PC-3 (cell line): Measurements from ENCODE around the gene SAMSN1. TPM values are rescaled to one million over a fixed set of nuclear protein-coding genes. Genes with fewer than 3 reads are reported as not detected.

Experiments used
- ATAC-seq: fragments of 200-7000 bp; cut with Tn5 transposase; 2 replicates; pipeline ENCODE4 v1.9.1; 2020; ENCODE audit warnings: mild to moderate bottlenecking, moderate library complexity
- BruUV-seq: library from RNA; stranded (reverse); fragments of 400-500 nt; replicated peaks from 2 replicates; lab custom pipeline; 2021; lab: Mats Ljungman, UMichigan
- CTCF ChIA-PET: fragments of 300-600 bp; sonication (Branson Sonifier 250); formaldehyde crosslinking; loops from one replicate; lab custom pipeline; 2022; ENCODE audit warnings: antibody characterized with exemption; lab: Charles Lee
- POLR2A ChIA-PET: fragments of 300-600 bp; sonication (Branson Sonifier 250); formaldehyde crosslinking; loops from one replicate; lab custom pipeline; 2022; ENCODE audit warnings: antibody characterized with exemption; ENCODE audit not compliant: unreplicated experiment; lab: Charles Lee
- DNase-seq: peaks from one replicate; pipeline ENCODE4 v3.0.0-alpha.2; 2015
- H2AFZ ChIP-seq: fragments of 300-600 bp; sonication (generic); 2 replicates; pipeline ENCODE4 v1.6.0; 2016; ENCODE audit warnings: antibody characterized with exemption, low read length
- H3F3A ChIP-seq: fragments of 300-600 bp; sonication (generic); one replicate; pipeline ENCODE4 v1.6.0; 2017; ENCODE audit warnings: antibody characterized with exemption, low read length, control low read depth, mild to moderate bottlenecking; ENCODE audit not compliant: unreplicated experiment
- H3K27ac ChIP-seq: fragments of 300-600 bp; sonication (generic); 2 replicates; pipeline ENCODE4 v1.5.1; 2016; ENCODE audit warnings: mild to moderate bottlenecking, low read length
- H3K27me3 ChIP-seq: fragments of 300-600 bp; sonication (generic); 2 replicates; pipeline ENCODE4 v1.6.1; 2016; ENCODE audit warnings: low read length, mixed read lengths
- H3K36me3 ChIP-seq: fragments of 300-600 bp; sonication (generic); 2 replicates; pipeline ENCODE4 v1.6.1; 2016; ENCODE audit warnings: low read depth, mixed run types, low read length, mixed read lengths
- H3K4me1 ChIP-seq: fragments of 300-600 bp; sonication (generic); 2 replicates; pipeline ENCODE4 v1.5.1; 2016; ENCODE audit warnings: low read length; ENCODE audit not compliant: insufficient read depth
- H3K4me2 ChIP-seq: fragments of 300-600 bp; sonication (generic); 2 replicates; pipeline ENCODE4 v1.6.0; 2016; ENCODE audit warnings: low read length
- H3K4me3 ChIP-seq: fragments of 300-600 bp; sonication (generic); 2 replicates; pipeline ENCODE4 v1.5.1; 2016; ENCODE audit warnings: mild to moderate bottlenecking, low read length, mixed read lengths
- H3K79me2 ChIP-seq: fragments of 300-600 bp; sonication (generic); 2 replicates; pipeline ENCODE4 v1.6.1; 2017; ENCODE audit warnings: low read length, mixed read lengths
- H3K9ac ChIP-seq: fragments of 300-600 bp; sonication (generic); 2 replicates; pipeline ENCODE4 v1.6.0; 2016; ENCODE audit warnings: mild to moderate bottlenecking, low read length
- H3K9me2 ChIP-seq: fragments of 300-600 bp; sonication (generic); replicated peaks from 2 replicates; pipeline ENCODE4 v1.6.1; 2016; ENCODE audit warnings: mixed run types, low read length, mixed read lengths
- H3K9me3 ChIP-seq: fragments of 300-600 bp; sonication (generic); 2 replicates; pipeline ENCODE4 v1.6.1; 2016; ENCODE audit warnings: low read length, mixed read lengths
- H4K20me1 ChIP-seq: fragments of 300-600 bp; sonication (generic); 2 replicates; pipeline ENCODE4 v1.6.1; 2016; ENCODE audit warnings: low read length, mixed read lengths
- CTCF ChIP-seq: fragments of 300-600 bp; sonication (generic); conservative IDR thresholded peaks from 2 replicates; pipeline ENCODE4 v1.5.1; 2017; ENCODE audit warnings: antibody characterized with exemption, low read depth, mild to moderate bottlenecking, low read length
- EZH2 ChIP-seq: fragments of 300-600 bp; sonication (generic); IDR thresholded peaks from one replicate; pipeline ENCODE4 v1.6.1; 2017; ENCODE audit warnings: antibody characterized with exemption, mild to moderate bottlenecking, low read length; ENCODE audit not compliant: unreplicated experiment
- EZH2phosphoT487 ChIP-seq: fragments of 300-600 bp; sonication (generic); IDR thresholded peaks from 2 replicates; pipeline ENCODE4 v1.6.1; 2018; ENCODE audit warnings: mild to moderate bottlenecking, antibody characterized with exemption, low read length, borderline replicate concordance
- intact Hi-C: fragments of 100-400 bp; cut with micrococcal nuclease; formaldehyde crosslinking; loops from 2 replicates; pipeline ENCODE4 v1.9.0; 2023
- total RNA-seq: library from RNA; depleted of rRNA; stranded (reverse); fragments of >200 nt; gene quantifications from 2 replicates; pipeline ENCODE4 v1.2.3, GENCODE V29; 2014

The SAMSN1 gene
- total RNA-seq, 1 experiment from 2014 or later, result not detected

DNA sequence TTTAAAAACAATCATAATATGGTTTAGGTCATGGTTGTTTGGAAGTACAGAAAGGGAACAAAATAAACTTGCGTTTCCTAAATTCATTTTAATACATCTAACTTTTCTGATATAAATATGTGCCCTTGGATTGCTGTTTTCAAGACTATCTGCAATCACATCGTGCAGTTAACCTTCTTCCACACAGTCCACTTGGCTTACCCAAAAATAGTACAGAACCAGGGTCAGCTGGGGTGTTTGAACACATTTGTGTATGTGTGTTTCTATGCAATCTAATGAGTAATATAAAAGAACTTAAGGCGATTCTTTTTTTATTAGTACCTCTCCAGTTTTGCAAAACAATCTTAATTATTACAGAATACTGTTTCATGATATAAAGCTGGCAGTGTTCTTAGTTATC, 19.9 kb downstream of the SAMSN1 start:
- Histone ChIP-seq H3K9ac (no peak overlapping the region), H3K36me3 (no peaks in the 10 kb centered on the region), H3K27ac (no peak overlapping the region), H2AFZ (no peak overlapping the region; the same call in 1 of the 2 replicates), H4K20me1 (no peaks in the 10 kb centered on the region), H3K9me2 (no peaks in the 10 kb centered on the region), H3K4me1 (no peaks in the 10 kb centered on the region), H3K4me2 (peak overlapping the region; percentile 34; the same call in 1 of the 2 replicates), H3K9me3 (no peaks in the 10 kb centered on the region), H3K79me2 (no peaks in the 10 kb centered on the region), H3K27me3 (peaks cover 14% of the 10 kb centered on the region), H3F3A (no peaks in the 10 kb centered on the region), H3K4me3 (no peak overlapping the region)
- no peak for TF ChIP-seq CTCF
- TF ChIP-seq EZH2, result no peak
- no peak for TF ChIP-seq EZH2phosphoT487
- BruUV-seq, result no TSS peak
- CTCF ChIA-PET, result no interaction called here
- POLR2A ChIA-PET, result no interaction called here
- ATAC-seq, result no peak
- intact Hi-C loops, result no loop called here
- no peak for DNase-seq

- Histone ChIP-seq H3K9me2 (no peaks in the 10 kb centered on the region), H3K4me3 (no peak overlapping the region), H3K4me1 (no peaks in the 10 kb centered on the region), H4K20me1 (no peaks in the 10 kb centered on the region), H3K79me2 (no peaks in the 10 kb centered on the region), H3F3A (no peaks in the 10 kb centered on the region), H3K4me2 (no peak overlapping the region; the same call in 1 of the 2 replicates), H2AFZ (no peak overlapping the region), H3K27me3 (peaks cover 28% of the 10 kb centered on the region), H3K9ac (no peak overlapping the region), H3K36me3 (no peaks in the 10 kb centered on the region), H3K9me3 (no peaks in the 10 kb centered on the region), H3K27ac (no peak overlapping the region)
- no peak for TF ChIP-seq EZH2
- no peak for TF ChIP-seq EZH2phosphoT487
- no peak for TF ChIP-seq CTCF
- ATAC-seq, result no peak
- ChIA-PET POLR2A (no interaction called here), CTCF (no interaction called here)
- intact Hi-C loops, result no loop called here
- DNase-seq, result no peak
- no TSS peak for BruUV-seq
Observed at GRCh38 chr21:14523234-14523633, 22.9 kb downstream of the SAMSN1 start.

DNA sequence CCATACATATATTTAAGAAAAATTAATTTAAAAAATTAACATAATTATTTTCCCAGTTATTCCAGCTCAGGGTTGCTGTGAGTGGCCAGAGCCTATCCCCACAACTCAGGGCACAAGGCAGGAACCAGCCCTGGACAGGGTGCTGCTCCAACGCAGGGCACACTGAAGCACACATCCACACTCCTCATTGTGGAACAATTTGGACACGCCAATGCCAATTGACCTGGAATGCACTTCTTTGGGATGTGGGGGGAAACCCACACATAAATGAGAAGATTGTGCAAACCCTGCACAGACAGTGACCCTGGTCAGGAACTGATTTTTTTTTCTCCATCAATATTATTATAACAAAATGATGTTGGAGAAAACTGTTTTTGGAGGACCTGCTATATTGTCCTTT, 23.4 kb downstream of the SAMSN1 start:
- POLR2A ChIA-PET, result no interaction called here
- H3K79me2 ChIP-seq, result no peaks in the 10 kb centered on the region
- H3F3A ChIP-seq, result no peaks in the 10 kb centered on the region
- no peak overlapping the region for H3K9ac ChIP-seq
- no peaks in the 10 kb centered on the region for H3K9me3 ChIP-seq
- CTCF ChIA-PET, result no interaction called here
- no TSS peak for BruUV-seq
- no peak overlapping the region for H3K4me2 ChIP-seq
- H3K4me1 ChIP-seq, result no peaks in the 10 kb centered on the region
- peaks cover 31% of the 10 kb centered on the region for H3K27me3 ChIP-seq
- H3K4me3 ChIP-seq, result no peak overlapping the region
- no peaks in the 10 kb centered on the region for H3K36me3 ChIP-seq
- no peak for ATAC-seq
- no peaks in the 10 kb centered on the region for H3K9me2 ChIP-seq
- intact Hi-C loops, result no loop called here
- H3K27ac ChIP-seq, result no peak overlapping the region
- no peak overlapping the region for H2AFZ ChIP-seq
- no peak for DNase-seq
- H4K20me1 ChIP-seq, result no peaks in the 10 kb centered on the region
- no peak for TF ChIP-seq EZH2phosphoT487
- no peak for TF ChIP-seq EZH2
- TF ChIP-seq CTCF, result no peak
